ENCODE measurements around the gene MED15.

Gene MED15

DNA sequence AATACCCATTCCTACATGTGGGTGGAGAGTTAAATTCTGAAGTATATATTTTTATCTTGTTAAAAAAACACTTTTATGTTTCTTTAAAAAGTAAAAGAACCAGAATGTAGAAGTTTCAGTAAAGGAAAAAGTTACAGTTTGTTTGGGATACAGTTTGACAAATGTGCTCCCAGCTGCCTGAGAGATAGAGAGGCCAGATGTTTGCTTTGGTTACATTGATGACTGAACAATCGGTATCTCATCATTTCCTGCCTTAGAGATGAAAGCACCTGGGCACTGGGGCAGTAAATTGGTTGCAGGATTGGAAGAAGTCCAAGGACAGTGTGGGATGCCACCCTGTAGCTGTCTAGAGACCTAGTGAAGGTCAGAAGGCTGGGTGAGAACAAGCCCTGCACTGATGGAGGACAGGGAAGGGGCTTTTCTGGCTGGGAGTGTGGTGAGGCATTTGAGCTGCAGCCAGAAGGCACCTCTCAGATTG lies 16.6 kb downstream of the MED15 start:
- H3K9me3 ChIP-seq (ENCODE audit: control insufficient read depth, low read length), result peaks cover 3% of the 10 kb centered on the region
- H3K4me3 ChIP-seq (ENCODE audit: extremely low read depth, insufficient read depth, low read length, poor library complexity, severe bottlenecking), result no peak overlapping the region
- H3K4me1 ChIP-seq (ENCODE audit: control insufficient read depth, insufficient read depth, low read length, poor library complexity, severe bottlenecking), result peaks cover 70% of the 10 kb centered on the region
- H3K27ac ChIP-seq (ENCODE audit: low read depth, low read length, severe bottlenecking), result peak overlapping the region; percentile 45
- peaks cover 78% of the 10 kb centered on the region for H3K36me3 ChIP-seq (ENCODE audit: control insufficient read depth, insufficient read depth, low read length)
- 85 to 90% methylated on average over 1 of the region's 1 CpG for WGBS, 2 experiments (ENCODE audit: insufficient coverage in 2 of 2)

DNA sequence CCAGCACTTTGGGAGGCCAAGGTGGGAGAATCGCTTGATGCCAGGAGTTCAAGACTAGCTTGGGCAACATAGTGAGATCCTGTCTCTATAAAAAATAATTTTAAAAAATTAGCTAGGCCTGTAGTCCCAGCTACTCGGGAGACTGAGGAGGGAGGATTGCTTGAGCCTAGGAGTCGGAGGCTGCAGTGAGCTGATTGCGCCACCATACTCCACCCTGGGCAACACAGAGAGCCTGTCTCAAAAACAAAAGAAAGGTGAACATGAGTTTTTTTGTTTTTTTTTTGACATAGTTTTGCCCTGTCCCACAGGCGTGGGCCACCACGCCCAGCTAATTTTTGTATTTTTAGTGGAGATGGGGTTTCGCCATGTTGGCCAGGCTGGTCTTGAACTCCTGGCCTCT lies 17.6 kb downstream of the MED15 start:
- 86 to 100% methylated on average over 5 of the region's 7 CpGs for WGBS, 2 experiments (ENCODE audit: insufficient coverage in 2 of 2)
- H3K36me3 ChIP-seq (ENCODE audit: control insufficient read depth, insufficient read depth, low read length), result peaks cover 75% of the 10 kb centered on the region
- H3K4me3 ChIP-seq (ENCODE audit: extremely low read depth, insufficient read depth, low read length, poor library complexity, severe bottlenecking), result no peak overlapping the region
- H3K9me3 ChIP-seq (ENCODE audit: control insufficient read depth, low read length), result peaks cover 3% of the 10 kb centered on the region
- H3K4me1 ChIP-seq (ENCODE audit: control insufficient read depth, insufficient read depth, low read length, poor library complexity, severe bottlenecking), result peaks cover 64% of the 10 kb centered on the region
- H3K27ac ChIP-seq (ENCODE audit: low read depth, low read length, severe bottlenecking), result no peak overlapping the region

GRCh38 chr22:20526305-20526627 lies 18.9 kb downstream of the MED15 start:
- H3K9me3 ChIP-seq (ENCODE audit: control insufficient read depth, low read length), result peaks cover 3% of the 10 kb centered on the region
- H3K36me3 ChIP-seq (ENCODE audit: control insufficient read depth, insufficient read depth, low read length), result peaks cover 65% of the 10 kb centered on the region
- 95 to 97% methylated on average over 2 to 3 of the region's 4 CpGs for WGBS, 2 experiments (ENCODE audit: insufficient coverage in 2 of 2)
- peaks cover 66% of the 10 kb centered on the region for H3K4me1 ChIP-seq (ENCODE audit: control insufficient read depth, insufficient read depth, low read length, poor library complexity, severe bottlenecking)
- H3K27ac ChIP-seq (ENCODE audit: low read depth, low read length, severe bottlenecking), result peak overlapping the region; percentile 60
- no peak overlapping the region for H3K4me3 ChIP-seq (ENCODE audit: extremely low read depth, insufficient read depth, low read length, poor library complexity, severe bottlenecking)

- Histone ChIP-seq H3K27ac (ENCODE audit: low read depth, low read length, severe bottlenecking) (peak overlapping the region; percentile 60), H3K4me3 (ENCODE audit: extremely low read depth, insufficient read depth, low read length, poor library complexity, severe bottlenecking) (no peak overlapping the region), H3K4me1 (ENCODE audit: control insufficient read depth, insufficient read depth, low read length, poor library complexity, severe bottlenecking) (peaks cover 71% of the 10 kb centered on the region), H3K9me3 (ENCODE audit: control insufficient read depth, low read length) (peaks cover 3% of the 10 kb centered on the region), H3K36me3 (ENCODE audit: control insufficient read depth, insufficient read depth, low read length) (peaks cover 62% of the 10 kb centered on the region)
- 86% methylated on average over 6 of the region's 6 CpGs for WGBS, 2 experiments (ENCODE audit: insufficient coverage in 2 of 2)
Measured at GRCh38 chr22:20526628-20527355, 19.4 kb downstream of the MED15 start.

DNA sequence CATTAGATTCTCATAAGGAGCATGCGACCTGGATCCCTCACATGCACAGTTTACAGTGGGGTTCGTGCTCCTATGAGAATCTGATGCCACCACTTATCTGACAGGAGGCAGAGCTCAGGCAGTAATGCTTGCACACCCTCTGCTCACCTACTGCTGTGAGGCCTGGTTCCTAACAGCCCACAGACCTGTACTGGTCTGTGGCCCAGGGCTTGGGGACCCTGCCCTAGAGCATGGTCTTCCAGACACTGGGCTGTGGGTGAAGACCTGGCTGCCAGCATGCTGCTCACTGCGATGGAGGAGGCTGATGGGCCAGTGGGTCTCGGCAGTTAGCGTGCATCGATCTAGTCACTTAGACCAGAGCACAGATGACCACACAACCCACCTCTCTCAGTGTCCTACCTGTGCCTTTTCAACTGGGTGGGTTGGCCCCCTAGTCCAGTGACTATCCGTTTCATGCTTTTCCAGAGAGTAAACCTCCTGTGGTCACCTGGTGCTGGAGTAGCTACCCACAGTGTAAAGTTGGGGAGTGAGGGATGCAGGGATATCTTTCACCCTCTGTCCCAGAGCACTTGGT lies 21.1 kb downstream of the MED15 start:
- 96 to 99% methylated on average over 3 to 5 of the region's 7 CpGs for WGBS, 2 experiments (ENCODE audit: insufficient coverage in 2 of 2)
- Histone ChIP-seq H3K27ac (ENCODE audit: low read depth, low read length, severe bottlenecking) (no peak overlapping the region), H3K36me3 (ENCODE audit: control insufficient read depth, insufficient read depth, low read length) (peaks cover 56% of the 10 kb centered on the region), H3K4me1 (ENCODE audit: control insufficient read depth, insufficient read depth, low read length, poor library complexity, severe bottlenecking) (peaks cover 73% of the 10 kb centered on the region), H3K4me3 (ENCODE audit: extremely low read depth, insufficient read depth, low read length, poor library complexity, severe bottlenecking) (no peak overlapping the region), H3K9me3 (ENCODE audit: control insufficient read depth, low read length) (peaks cover 3% of the 10 kb centered on the region)

GRCh38 chr22:20530368-20531153 lies 23.2 kb downstream of the MED15 start:
- no peak overlapping the region for H3K4me3 ChIP-seq (ENCODE audit: extremely low read depth, insufficient read depth, low read length, poor library complexity, severe bottlenecking)
- H3K36me3 ChIP-seq (ENCODE audit: control insufficient read depth, insufficient read depth, low read length), result peaks cover 58% of the 10 kb centered on the region
- peaks cover 3% of the 10 kb centered on the region for H3K9me3 ChIP-seq (ENCODE audit: control insufficient read depth, low read length)
- peaks cover 53% of the 10 kb centered on the region for H3K4me1 ChIP-seq (ENCODE audit: control insufficient read depth, insufficient read depth, low read length, poor library complexity, severe bottlenecking)
- 84 to 85% methylated on average over 10 to 15 of the region's 15 CpGs for WGBS, 2 experiments (ENCODE audit: insufficient coverage in 2 of 2)
- H3K27ac ChIP-seq (ENCODE audit: low read depth, low read length, severe bottlenecking), result peak overlapping the region; percentile 92

DNA sequence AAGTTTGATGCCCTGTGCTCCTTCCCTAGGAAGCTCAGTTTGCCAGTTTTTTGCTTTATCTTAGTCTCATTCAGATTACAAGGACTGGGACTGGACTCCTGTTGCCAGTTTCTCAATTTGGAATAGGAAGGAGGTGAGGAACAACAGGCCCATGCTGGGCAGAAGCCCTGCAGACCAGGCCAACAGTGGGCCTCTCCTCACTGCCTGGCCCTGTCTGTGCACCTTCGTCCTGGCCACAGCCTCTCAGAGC lies 23.7 kb downstream of the MED15 start:
- peak overlapping the region; percentile 92 for H3K27ac ChIP-seq (ENCODE audit: low read depth, low read length, severe bottlenecking)
- 18 to 40% methylated on average over 1 of the region's 1 CpG for WGBS, 2 experiments (ENCODE audit: insufficient coverage in 2 of 2)
- no peak overlapping the region for H3K4me3 ChIP-seq (ENCODE audit: extremely low read depth, insufficient read depth, low read length, poor library complexity, severe bottlenecking)
- peaks cover 53% of the 10 kb centered on the region for H3K36me3 ChIP-seq (ENCODE audit: control insufficient read depth, insufficient read depth, low read length)
- peaks cover 48% of the 10 kb centered on the region for H3K4me1 ChIP-seq (ENCODE audit: control insufficient read depth, insufficient read depth, low read length, poor library complexity, severe bottlenecking)
- peaks cover 3% of the 10 kb centered on the region for H3K9me3 ChIP-seq (ENCODE audit: control insufficient read depth, low read length)

DNA sequence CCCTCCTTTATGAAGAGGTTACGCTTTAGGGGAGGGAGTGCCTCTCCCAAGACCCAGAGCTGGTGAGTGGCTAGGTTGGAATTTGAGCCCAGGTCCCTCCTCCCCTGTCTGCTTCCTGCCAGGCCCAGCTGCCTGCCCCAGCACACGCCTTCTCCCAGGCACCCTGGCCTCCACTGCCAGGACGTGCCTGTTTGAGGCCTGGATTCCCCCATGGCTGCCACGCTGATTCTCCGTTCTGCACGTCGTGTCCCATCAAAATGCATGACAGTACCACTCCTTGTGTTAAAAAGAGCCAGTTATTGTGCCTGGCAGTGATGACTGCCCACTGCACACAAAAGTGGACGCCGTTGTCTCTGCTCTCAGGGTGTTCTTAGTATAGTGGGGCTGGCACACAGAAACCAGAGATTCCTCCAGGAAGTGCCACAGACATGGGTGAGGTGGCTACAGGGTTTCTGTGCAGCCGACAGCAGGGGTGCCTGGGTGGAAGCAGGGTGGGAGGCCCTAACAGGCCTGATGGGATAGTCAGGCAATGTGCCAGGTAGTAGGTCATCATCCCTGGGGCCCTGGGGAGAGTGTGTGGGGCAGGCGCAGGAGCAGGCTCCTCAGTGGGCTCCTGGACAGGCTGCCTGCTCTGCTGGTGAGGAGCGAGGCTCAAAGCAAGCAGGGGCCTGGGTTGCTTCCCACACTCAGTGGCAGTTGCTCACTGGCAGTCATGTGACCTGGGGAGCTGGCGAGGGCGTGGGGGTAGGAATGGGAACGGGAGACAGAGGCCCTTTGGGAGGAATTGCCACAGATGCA lies 24.2 kb downstream of the MED15 start:
- peaks cover 3% of the 10 kb centered on the region for H3K9me3 ChIP-seq (ENCODE audit: control insufficient read depth, low read length)
- WGBS, 2 experiments (ENCODE audit: insufficient coverage in 2 of 2), result 78 to 83% methylated on average over 14 to 15 of the region's 15 CpGs
- peaks cover 43% of the 10 kb centered on the region for H3K4me1 ChIP-seq (ENCODE audit: control insufficient read depth, insufficient read depth, low read length, poor library complexity, severe bottlenecking)
- H3K27ac ChIP-seq (ENCODE audit: low read depth, low read length, severe bottlenecking), result peak overlapping the region; percentile 92
- H3K4me3 ChIP-seq (ENCODE audit: extremely low read depth, insufficient read depth, low read length, poor library complexity, severe bottlenecking), result no peak overlapping the region
- peaks cover 55% of the 10 kb centered on the region for H3K36me3 ChIP-seq (ENCODE audit: control insufficient read depth, insufficient read depth, low read length)

GRCh38 chr22:20532256-20532993 lies 25.0 kb downstream of the MED15 start:
- WGBS, 2 experiments (ENCODE audit: insufficient coverage in 2 of 2), result 88 to 92% methylated on average over 9 to 10 of the region's 10 CpGs
- no peak overlapping the region for H3K4me3 ChIP-seq (ENCODE audit: extremely low read depth, insufficient read depth, low read length, poor library complexity, severe bottlenecking)
- peaks cover 3% of the 10 kb centered on the region for H3K9me3 ChIP-seq (ENCODE audit: control insufficient read depth, low read length)
- H3K36me3 ChIP-seq (ENCODE audit: control insufficient read depth, insufficient read depth, low read length), result peaks cover 61% of the 10 kb centered on the region
- H3K4me1 ChIP-seq (ENCODE audit: control insufficient read depth, insufficient read depth, low read length, poor library complexity, severe bottlenecking), result peaks cover 37% of the 10 kb centered on the region
- peak overlapping the region; percentile 92 for H3K27ac ChIP-seq (ENCODE audit: low read depth, low read length, severe bottlenecking)
